WERI-Rb-1 (cell line): ENCODE measurements around the gene DNAH5.

Experiments
- DNase-seq: peaks from one replicate; pipeline ENCODE4 v3.0.0-alpha.2; 2020
- H3K27ac ChIP-seq: fragments of 250-450 bp; sonication (Bioruptor Pico); 2 replicates; pipeline ENCODE4 v1.5.1; 2020; ENCODE audit warnings: mild to moderate bottlenecking, moderate library complexity
- H3K27me3 ChIP-seq: fragments of 250-450 bp; sonication (Bioruptor Pico); 2 replicates; pipeline ENCODE4 v1.5.1; 2021; ENCODE audit warnings: mild to moderate bottlenecking, low read depth, moderate library complexity; ENCODE audit not compliant: insufficient read depth, severe bottlenecking
- H3K36me3 ChIP-seq: fragments of 250-450 bp; sonication (Bioruptor Pico); 2 replicates; pipeline ENCODE4 v1.5.1; 2020; ENCODE audit warnings: mild to moderate bottlenecking, moderate library complexity
- H3K4me3 ChIP-seq: 2 replicates; pipeline ENCODE4 v1.5.1; 2011; ENCODE audit warnings: low read depth, mild to moderate bottlenecking, control low read depth, low read length
- H3K9me3 ChIP-seq: fragments of 250-450 bp; sonication (Bioruptor Pico); 2 replicates; pipeline ENCODE4 v1.5.1; 2021; ENCODE audit warnings: mild to moderate bottlenecking, moderate library complexity; ENCODE audit not compliant: severe bottlenecking
- TF ChIP-seq, protein P1 (sequence below): IDR thresholded peaks from 2 replicates; pipeline ENCODE4 v1.5.1; 2011; ENCODE audit warnings: low read depth, mild to moderate bottlenecking, control low read depth, inconsistent platforms, low read length

The DNAH5 gene

DNA sequence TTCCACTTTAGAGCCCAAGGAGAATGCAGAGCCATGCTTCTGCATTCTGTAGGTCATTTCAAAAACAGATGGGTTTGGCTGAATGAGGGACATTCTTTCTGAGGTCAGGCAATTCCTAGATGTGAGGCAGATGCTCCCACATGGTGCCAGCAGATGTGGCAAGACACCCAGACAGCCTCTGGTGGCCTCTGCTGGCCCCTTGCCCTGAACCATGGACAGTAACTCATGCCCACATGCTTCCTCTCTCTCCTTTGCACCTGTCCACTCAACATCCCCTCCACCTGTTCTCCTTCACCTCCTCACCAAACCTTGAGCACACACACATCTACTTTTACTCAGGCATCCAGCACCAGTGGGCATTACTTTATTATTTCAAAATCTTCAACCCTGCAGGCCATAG, 252.3 kb downstream of the DNAH5 start:
- no peaks in the 10 kb centered on the region for H3K27me3 ChIP-seq
- no peaks in the 10 kb centered on the region for H3K36me3 ChIP-seq
- DNase-seq: no peak
- no peak overlapping the region for H3K27ac ChIP-seq
- TF ChIP-seq, protein P1, sequence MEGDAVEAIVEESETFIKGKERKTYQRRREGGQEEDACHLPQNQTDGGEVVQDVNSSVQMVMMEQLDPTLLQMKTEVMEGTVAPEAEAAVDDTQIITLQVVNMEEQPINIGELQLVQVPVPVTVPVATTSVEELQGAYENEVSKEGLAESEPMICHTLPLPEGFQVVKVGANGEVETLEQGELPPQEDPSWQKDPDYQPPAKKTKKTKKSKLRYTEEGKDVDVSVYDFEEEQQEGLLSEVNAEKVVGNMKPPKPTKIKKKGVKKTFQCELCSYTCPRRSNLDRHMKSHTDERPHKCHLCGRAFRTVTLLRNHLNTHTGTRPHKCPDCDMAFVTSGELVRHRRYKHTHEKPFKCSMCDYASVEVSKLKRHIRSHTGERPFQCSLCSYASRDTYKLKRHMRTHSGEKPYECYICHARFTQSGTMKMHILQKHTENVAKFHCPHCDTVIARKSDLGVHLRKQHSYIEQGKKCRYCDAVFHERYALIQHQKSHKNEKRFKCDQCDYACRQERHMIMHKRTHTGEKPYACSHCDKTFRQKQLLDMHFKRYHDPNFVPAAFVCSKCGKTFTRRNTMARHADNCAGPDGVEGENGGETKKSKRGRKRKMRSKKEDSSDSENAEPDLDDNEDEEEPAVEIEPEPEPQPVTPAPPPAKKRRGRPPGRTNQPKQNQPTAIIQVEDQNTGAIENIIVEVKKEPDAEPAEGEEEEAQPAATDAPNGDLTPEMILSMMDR: 0 out of 2 replicates have a peak, but pooled peaks have one; percentile 1
- no peak overlapping the region for H3K4me3 ChIP-seq
- H3K9me3 ChIP-seq: peaks cover 9% of the 10 kb centered on the region

DNA sequence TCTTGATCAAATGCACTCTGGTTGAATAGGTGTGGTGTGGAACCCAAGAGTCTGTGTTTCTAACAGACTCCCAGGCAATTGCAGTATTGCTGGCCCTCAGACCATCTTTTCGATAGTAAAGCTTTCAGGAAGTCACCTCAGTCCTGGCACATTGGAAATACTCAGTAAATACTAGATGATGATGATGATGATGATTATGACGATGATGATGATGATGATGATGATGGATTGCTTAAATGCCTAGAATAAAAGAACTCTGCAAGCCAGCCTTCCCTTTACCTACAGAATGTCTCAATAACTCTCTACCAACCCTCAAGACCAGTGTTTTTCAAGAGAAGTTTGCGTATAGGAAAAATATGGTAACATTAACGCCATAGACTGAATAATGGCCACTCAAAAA, 268.0 kb downstream of the DNAH5 start:
- no peak for DNase-seq
- H3K4me3 ChIP-seq: no peak overlapping the region
- no peak overlapping the region for H3K27ac ChIP-seq
- H3K36me3 ChIP-seq: no peaks in the 10 kb centered on the region
- TF ChIP-seq, protein P1: no peak
- no peaks in the 10 kb centered on the region for H3K9me3 ChIP-seq
- no peaks in the 10 kb centered on the region for H3K27me3 ChIP-seq

DNA sequence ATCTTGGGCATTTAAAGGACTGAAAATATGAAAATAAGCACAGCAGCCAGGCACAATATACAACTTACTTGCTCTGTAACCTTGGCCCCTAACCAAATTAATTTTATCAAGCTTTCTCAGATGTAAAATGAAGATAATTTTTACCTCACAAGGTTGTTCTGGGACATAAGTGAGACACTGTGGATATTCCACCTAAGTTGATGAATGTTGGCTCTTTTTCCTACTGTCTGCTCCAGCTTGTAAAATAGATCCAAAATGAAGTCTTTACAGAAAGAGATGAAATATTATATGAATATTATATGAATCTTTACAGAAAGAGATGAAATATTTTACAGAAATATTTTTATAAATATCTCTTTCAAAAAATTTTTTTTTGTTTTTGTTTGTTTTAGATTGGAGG, 270.1 kb downstream of the DNAH5 start:
- no peaks in the 10 kb centered on the region for H3K36me3 ChIP-seq
- TF ChIP-seq, protein P1: no peak
- H3K27ac ChIP-seq: no peak overlapping the region
- H3K9me3 ChIP-seq: no peaks in the 10 kb centered on the region
- DNase-seq: no peak
- H3K27me3 ChIP-seq: no peaks in the 10 kb centered on the region
- no peak overlapping the region for H3K4me3 ChIP-seq

DNA sequence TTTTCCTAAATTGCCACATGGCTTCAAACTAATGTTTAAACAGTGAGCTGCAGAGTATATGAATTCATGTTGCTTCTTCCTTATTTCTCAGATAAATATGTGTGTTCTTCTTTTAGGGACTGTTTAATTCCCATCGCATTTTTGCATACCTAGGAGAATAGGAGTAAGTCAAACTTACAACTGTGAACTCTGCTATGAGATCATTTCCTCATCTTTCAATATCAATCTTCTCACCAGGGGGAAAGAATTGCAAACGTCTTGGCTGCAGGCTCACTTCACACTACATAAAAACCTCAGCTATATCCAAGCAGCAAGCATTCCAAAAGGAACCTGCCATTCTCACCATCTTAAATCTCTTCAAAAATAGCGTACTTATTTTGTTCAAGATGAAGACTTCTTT, 271.0 kb downstream of the DNAH5 start:
- TF ChIP-seq, protein P1: no peak
- Histone ChIP-seq H3K27me3 (no peaks in the 10 kb centered on the region), H3K9me3 (no peaks in the 10 kb centered on the region), H3K27ac (no peak overlapping the region), H3K4me3 (no peak overlapping the region), H3K36me3 (no peaks in the 10 kb centered on the region)
- no peak for DNase-seq

DNA sequence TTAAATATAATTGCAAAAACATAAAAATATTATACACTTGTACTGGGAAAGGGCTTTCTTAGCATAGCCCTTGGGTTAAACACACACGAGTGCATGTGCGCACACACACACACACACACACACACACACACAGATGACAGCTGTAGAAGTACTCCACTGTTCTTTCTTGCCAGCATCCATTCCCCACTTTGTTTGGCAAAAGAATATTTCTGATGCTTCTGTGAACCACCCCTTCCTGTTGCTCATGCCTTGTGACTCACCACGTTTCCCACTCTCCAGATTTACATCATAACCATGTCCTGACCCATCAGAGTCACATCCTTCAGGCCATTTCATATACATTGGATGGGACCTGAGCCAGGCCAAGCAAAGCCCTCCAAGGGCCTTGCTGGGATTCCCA, 280.1 kb downstream of the DNAH5 start:
- Histone ChIP-seq H3K36me3 (no peaks in the 10 kb centered on the region), H3K9me3 (no peaks in the 10 kb centered on the region), H3K27me3 (no peaks in the 10 kb centered on the region), H3K4me3 (no peak overlapping the region), H3K27ac (no peak overlapping the region)
- DNase-seq: no peak
- TF ChIP-seq, protein P1: no peak

DNA sequence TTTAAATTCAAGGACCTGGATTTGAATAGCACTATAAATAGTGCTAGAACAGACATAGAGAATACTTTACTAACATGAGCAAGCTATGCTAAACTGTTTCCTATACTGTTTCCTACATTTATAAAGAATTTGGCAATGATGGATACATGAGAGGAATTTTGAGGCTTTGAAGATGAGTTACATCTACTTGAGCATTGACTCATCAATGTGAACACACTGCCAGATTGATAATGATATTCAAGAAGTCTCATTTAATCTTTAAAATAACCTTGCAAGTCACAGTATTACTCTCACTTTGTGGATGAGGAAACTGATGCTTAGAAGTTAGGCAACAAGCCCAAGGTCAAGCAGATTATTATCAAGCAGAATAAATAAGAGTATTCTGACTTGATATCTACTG, 281.9 kb downstream of the DNAH5 start:
- Histone ChIP-seq H3K36me3 (no peaks in the 10 kb centered on the region), H3K27ac (no peak overlapping the region), H3K27me3 (no peaks in the 10 kb centered on the region), H3K4me3 (no peak overlapping the region), H3K9me3 (no peaks in the 10 kb centered on the region)
- TF ChIP-seq, protein P1: no peak
- DNase-seq: no peak
